ENCODE data around the gene APOA5. TPM values are rescaled to one million over a fixed set of nuclear protein-coding genes. Genes with fewer than 3 reads are reported as not detected.

The APOA5 gene
- total and polyA plus RNA-seq, 2 of the 13 experiments (the other 11 are each of a cell fraction or from before 2014, with no cell fraction given), result 44.0 to 49.1 TPM

GRCh38 chr11:116832350-116833290, 40.9 kb upstream of the APOA5 start (continued):
- TF ChIP-seq MBNL3 (CRISPR knock-in tag; conservative IDR thresholded peaks at IDR 0.05) (no peak), SAFB2 (CRISPR knock-in tag; IDR thresholded peaks at IDR 0.05; ENCODE audit: borderline replicate concordance, low read depth) (no peak; the same call in 1 of the 2 replicates), HES4 (CRISPR knock-in tag; IDR thresholded peaks at IDR 0.05; ENCODE audit: borderline replicate concordance) (0 out of 2 replicates have a peak, but pooled peaks have one; percentile 36), IKZF5 (CRISPR knock-in tag; IDR thresholded peaks at IDR 0.05) (peak; percentile 97), ZNF430 (CRISPR knock-in tag; IDR thresholded peaks at IDR 0.05) (peak; percentile 89; the same call in 1 of the 2 replicates), ZNF644 (CRISPR knock-in tag; IDR thresholded peaks at IDR 0.05; ENCODE audit: low read depth) (peak; percentile 65), ZMAT3 (CRISPR knock-in tag; conservative IDR thresholded peaks at IDR 0.05) (peak; percentile 82; the same call in 1 of the 2 replicates), ZNF331 (CRISPR knock-in tag; IDR thresholded peaks at IDR 0.05) (peak; percentile 96), AKAP8 (CRISPR knock-in tag; IDR thresholded peaks at IDR 0.05) (peak; percentile 90), FOSL1 (CRISPR knock-in tag; IDR thresholded peaks at IDR 0.05; ENCODE audit: borderline replicate concordance) (no peak), MXD3 (CRISPR knock-in tag; IDR thresholded peaks at IDR 0.05) (no peak; the same call in 1 of the 2 replicates), ZNF576 (CRISPR knock-in tag; IDR thresholded peaks at IDR 0.05) (no peak), ZMYM4 (CRISPR knock-in tag; IDR thresholded peaks at IDR 0.05) (peak; percentile 84), ZNF253 (CRISPR knock-in tag; IDR thresholded peaks at IDR 0.05; ENCODE audit: borderline replicate concordance) (0 out of 2 replicates have a peak, but pooled peaks have one; percentile 48), HOXA9 (CRISPR knock-in tag; IDR thresholded peaks at IDR 0.05; ENCODE audit: borderline replicate concordance) (no peak; the same call in 1 of the 2 replicates), ZGPAT (CRISPR knock-in tag; IDR thresholded peaks at IDR 0.05) (peak; percentile 97), TRIM24 (CRISPR knock-in tag; IDR thresholded peaks at IDR 0.05) (peak; percentile 95)
- TF ChIP-seq, protein P1, sequence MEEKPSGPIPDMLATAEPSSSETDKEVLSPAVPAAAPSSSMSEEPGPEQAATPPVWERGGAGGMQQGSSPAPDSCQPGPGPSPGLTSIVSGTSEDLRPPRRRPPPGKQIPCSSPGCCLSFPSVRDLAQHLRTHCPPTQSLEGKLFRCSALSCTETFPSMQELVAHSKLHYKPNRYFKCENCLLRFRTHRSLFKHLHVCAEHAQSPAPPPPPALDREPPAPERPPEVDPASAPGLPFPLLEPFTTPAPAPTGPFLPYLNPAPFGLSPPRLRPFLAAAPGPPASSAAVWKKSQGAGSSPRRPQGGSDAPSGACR (CRISPR knock-in tag; IDR thresholded peaks at IDR 0.05), result peak; percentile 89; the same call in 1 of the 2 replicates
- TF ChIP-seq, protein P2, sequence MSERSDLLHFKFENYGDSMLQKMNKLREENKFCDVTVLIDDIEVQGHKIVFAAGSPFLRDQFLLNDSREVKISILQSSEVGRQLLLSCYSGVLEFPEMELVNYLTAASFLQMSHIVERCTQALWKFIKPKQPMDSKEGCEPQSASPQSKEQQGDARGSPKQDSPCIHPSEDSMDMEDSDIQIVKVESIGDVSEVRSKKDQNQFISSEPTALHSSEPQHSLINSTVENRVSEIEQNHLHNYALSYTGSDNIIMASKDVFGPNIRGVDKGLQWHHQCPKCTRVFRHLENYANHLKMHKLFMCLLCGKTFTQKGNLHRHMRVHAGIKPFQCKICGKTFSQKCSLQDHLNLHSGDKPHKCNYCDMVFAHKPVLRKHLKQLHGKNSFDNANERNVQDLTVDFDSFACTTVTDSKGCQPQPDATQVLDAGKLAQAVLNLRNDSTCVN (CRISPR knock-in tag; IDR thresholded peaks at IDR 0.05; ENCODE audit: borderline replicate concordance), result peak; percentile 88
- TF ChIP-seq, protein P3, sequence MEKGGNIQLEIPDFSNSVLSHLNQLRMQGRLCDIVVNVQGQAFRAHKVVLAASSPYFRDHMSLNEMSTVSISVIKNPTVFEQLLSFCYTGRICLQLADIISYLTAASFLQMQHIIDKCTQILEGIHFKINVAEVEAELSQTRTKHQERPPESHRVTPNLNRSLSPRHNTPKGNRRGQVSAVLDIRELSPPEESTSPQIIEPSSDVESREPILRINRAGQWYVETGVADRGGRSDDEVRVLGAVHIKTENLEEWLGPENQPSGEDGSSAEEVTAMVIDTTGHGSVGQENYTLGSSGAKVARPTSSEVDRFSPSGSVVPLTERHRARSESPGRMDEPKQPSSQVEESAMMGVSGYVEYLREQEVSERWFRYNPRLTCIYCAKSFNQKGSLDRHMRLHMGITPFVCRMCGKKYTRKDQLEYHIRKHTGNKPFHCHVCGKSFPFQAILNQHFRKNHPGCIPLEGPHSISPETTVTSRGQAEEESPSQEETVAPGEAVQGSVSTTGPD (CRISPR knock-in tag; IDR thresholded peaks at IDR 0.05), result no peak; the same call in 1 of the 2 replicates

All from HepG2 (cell line).